Memory B cell (primary cell): Measurements from ENCODE around the gene MXRA7.

Source experiments
- ATAC-seq: fragments of 150-1000 bp; cut with Tn5 transposase; 2 replicates; pipeline ENCODE4 v1.10.0; 2021; ENCODE audit warnings: low read depth, mild to moderate bottlenecking, moderate library complexity
- DNase-seq, 2 donors: peaks; one replicate each; pipeline ENCODE4 v3.0.0; 2022; ENCODE audit warnings: low spot score in 2 of 2
- H3K27ac Mint-ChIP-seq: one replicate; pipeline ENCODE4 v1.8.0; 2022; ENCODE audit warnings: mild to moderate bottlenecking, moderate library complexity, mixed read lengths
- H3K27me3 Mint-ChIP-seq: one replicate; pipeline ENCODE4 v1.8.0; 2022; ENCODE audit warnings: mixed read lengths
- H3K36me3 Mint-ChIP-seq: one replicate; pipeline ENCODE4 v1.8.0; 2022; ENCODE audit warnings: mild to moderate bottlenecking, mixed read lengths
- H3K4me1 Mint-ChIP-seq: one replicate; pipeline ENCODE4 v1.8.0; 2022; ENCODE audit warnings: mixed read lengths
- H3K4me3 Mint-ChIP-seq: one replicate; pipeline ENCODE4 v1.8.0; 2022; ENCODE audit warnings: mild to moderate bottlenecking, moderate library complexity, mixed read lengths
- H3K9me3 Mint-ChIP-seq: one replicate; pipeline ENCODE4 v1.8.0; 2022; ENCODE audit warnings: mixed read lengths

Gene MXRA7

GRCh38 chr17:76635659-76636360 lies 75.0 kb downstream of the MXRA7 start:
- Mint-ChIP-seq H3K4me3 (no peak overlapping the region), H3K27me3 (peaks cover 12% of the 10 kb centered on the region), H3K9me3 (no peaks in the 10 kb centered on the region), H3K4me1 (no peaks in the 10 kb centered on the region), H3K27ac (no peak overlapping the region), H3K36me3 (no peaks in the 10 kb centered on the region)
- no peak for ATAC-seq
- DNase-seq, result no peak

GRCh38 chr17:76635039-76635438 lies 75.7 kb downstream of the MXRA7 start:
- no peaks in the 10 kb centered on the region for H3K9me3 Mint-ChIP-seq
- H3K4me1 Mint-ChIP-seq, result no peaks in the 10 kb centered on the region
- peaks cover 12% of the 10 kb centered on the region for H3K27me3 Mint-ChIP-seq
- no peak overlapping the region for H3K4me3 Mint-ChIP-seq
- DNase-seq (no peak), ATAC-seq (no peak)
- no peak overlapping the region for H3K27ac Mint-ChIP-seq
- no peaks in the 10 kb centered on the region for H3K36me3 Mint-ChIP-seq

GRCh38 chr17:76633628-76634328 lies 77.0 kb downstream of the MXRA7 start:
- no peak overlapping the region for H3K4me3 Mint-ChIP-seq
- H3K9me3 Mint-ChIP-seq, result no peaks in the 10 kb centered on the region

GRCh38 chr17:76631821-76632565 lies 78.8 kb downstream of the MXRA7 start:
- Mint-ChIP-seq H3K4me1 (no peaks in the 10 kb centered on the region), H3K36me3 (no peaks in the 10 kb centered on the region), H3K27ac (no peak overlapping the region), H3K27me3 (peaks cover 20% of the 10 kb centered on the region), H3K4me3 (no peak overlapping the region), H3K9me3 (no peaks in the 10 kb centered on the region)
- DNase-seq (no peak), ATAC-seq (no peak)

More at GRCh38 chr17:76633628-76634328, 77.0 kb downstream of the MXRA7 start:
- ATAC-seq (no peak), DNase-seq (no peak)
- H3K27ac Mint-ChIP-seq, result no peak overlapping the region
- no peaks in the 10 kb centered on the region for H3K36me3 Mint-ChIP-seq
- no peaks in the 10 kb centered on the region for H3K4me1 Mint-ChIP-seq
- peaks cover 13% of the 10 kb centered on the region for H3K27me3 Mint-ChIP-seq

GRCh38 chr17:76630151-76630550 lies 80.6 kb downstream of the MXRA7 start:
- no peak for DNase-seq
- no peak for ATAC-seq
- Mint-ChIP-seq H3K27me3 (peaks cover 23% of the 10 kb centered on the region), H3K9me3 (no peaks in the 10 kb centered on the region), H3K4me3 (no peak overlapping the region), H3K36me3 (no peaks in the 10 kb centered on the region), H3K27ac (no peak overlapping the region), H3K4me1 (no peaks in the 10 kb centered on the region)
